Forelimb muscle (tissue), 1 donor: Measurements from ENCODE around the gene MAP4K1. TPM values are rescaled to one million over a fixed set of nuclear protein-coding genes. Genes with fewer than 3 reads are reported as not detected.
"Not testable (repeated sequence)": the region's sequence is repeated elsewhere in the genome, so short reads cannot be mapped to it uniquely, and the experiment has no call there.

ENCODE experiments used
- DNase-seq: peaks from one replicate; pipeline ENCODE4 v3.0.0-alpha.2; 2013; ENCODE audit warnings: low read depth
- polyA plus RNA-seq: library from polyadenylated mRNA; unstranded; fragments of 120-200 nt; gene quantifications from one replicate; pipeline ENCODE4 v1.2.1, GENCODE V29; 2013; ENCODE audit not compliant: insufficient read length

The MAP4K1 gene
- polyA plus RNA-seq, 1 donor, result 13.6 TPM

- DNase-seq, result no peak
Observed at GRCh38 chr19:38569368-38569983, 48.3 kb downstream of the MAP4K1 start.

GRCh38 chr19:38565691-38566105 lies 52.1 kb downstream of the MAP4K1 start:
- DNase-seq, result no peak

DNA sequence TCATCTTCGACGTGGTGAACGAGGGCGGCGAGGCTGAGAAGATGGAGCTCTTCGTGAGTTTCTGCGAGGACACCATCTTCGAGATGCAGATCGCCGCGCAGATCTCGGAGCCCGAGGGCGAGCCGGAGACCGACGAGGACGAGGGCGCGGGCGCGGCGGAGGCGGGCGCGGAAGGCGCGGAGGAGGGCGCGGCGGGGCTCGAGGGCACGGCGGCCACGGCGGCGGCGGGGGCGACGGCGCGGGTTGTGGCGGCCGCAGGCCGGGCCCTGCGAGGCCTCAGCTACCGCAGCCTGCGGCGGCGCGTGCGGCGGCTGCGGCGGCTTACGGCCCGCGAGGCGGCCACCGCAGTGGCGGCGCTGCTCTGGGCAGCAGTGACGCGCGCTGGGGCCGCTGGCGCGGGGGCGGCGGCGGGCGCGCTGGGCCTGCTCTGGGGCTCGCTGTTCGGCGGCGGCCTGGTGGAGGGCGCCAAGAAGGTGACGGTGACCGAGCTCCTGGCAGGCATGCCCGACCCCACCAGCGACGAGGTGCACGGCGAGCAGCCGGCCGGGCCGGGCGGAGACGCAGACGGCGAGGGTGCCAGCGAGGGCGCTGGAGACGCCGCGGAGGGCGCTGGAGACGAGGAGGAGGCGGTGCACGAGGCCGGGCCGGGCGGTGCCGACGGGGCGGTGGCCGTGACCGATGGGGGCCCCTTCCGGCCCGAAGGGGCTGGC lies 52.6 kb downstream of the MAP4K1 start:
- no peak for DNase-seq

- DNase-seq, result no peak
Observed at GRCh38 chr19:38563475-38563874, 54.3 kb downstream of the MAP4K1 start.

GRCh38 chr19:38562096-38562495 lies 55.7 kb downstream of the MAP4K1 start:
- no peak for DNase-seq

DNA sequence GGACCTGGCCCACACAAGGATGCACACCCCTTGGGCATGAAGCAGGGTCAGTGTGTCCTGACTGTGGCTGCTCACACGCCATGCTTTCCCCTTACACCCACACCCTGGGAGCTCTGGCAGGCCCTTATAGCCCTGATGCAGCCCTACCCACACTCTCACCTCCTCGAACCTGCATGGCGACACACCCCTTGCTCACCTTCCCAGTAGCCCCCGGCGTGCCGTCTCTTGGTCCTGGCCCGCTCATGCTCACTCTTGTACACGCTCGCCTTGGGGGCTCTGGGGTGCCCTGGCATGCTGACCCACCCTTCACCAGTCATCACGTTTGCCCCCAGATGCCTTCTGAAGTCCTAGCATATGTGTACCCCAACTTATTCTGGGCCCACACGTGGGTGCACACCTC lies 56.1 kb downstream of the MAP4K1 start:
- DNase-seq, result no peak

GRCh38 chr19:38561053-38561606 lies 56.6 kb downstream of the MAP4K1 start:
- DNase-seq, result no peak

DNA sequence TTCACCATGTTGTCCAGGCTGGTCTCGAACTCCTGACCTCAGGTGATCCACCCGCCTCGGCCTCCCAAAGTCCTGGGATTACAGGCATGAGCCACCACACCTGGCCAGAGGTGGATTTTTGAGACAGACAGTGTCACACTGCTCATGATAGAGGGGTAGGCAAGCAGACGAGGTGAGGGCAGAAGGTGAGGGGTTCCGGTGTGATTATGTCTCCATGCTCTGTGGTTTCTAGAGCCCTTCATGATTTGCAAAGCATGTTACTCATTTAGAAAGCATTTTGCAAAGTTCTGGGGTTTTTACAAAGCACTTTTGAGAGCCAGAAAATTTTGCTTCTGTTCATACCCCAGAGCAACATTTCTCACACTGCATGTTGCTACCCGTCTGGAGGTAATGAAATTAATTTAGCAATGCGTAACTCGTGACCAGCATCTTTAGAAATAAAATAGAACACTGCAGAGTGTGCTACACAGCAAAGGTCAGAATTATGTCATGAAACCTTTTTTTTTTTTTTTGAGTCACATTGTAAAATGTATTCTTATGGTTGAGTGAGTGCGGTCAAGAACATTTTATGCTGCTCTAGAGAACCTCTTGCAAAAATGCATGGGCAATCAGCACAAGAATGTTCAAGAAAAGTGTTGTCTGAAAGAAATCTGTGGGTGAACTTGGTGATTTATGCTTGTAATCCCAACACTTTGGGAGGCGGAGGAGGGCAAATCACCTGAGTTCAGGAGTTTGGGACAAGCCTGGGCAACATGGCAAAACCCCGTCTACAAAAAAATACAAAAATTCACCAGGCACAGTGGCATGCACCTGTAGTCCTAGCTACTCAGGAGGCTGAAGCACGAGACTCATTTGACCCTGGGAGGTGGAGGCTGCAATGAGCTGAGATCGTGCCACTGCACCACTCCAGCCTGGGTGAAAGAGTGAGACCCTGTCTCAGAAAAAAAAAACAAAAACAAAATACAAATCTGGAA lies 58.0 kb downstream of the MAP4K1 start:
- no peak for DNase-seq

DNA sequence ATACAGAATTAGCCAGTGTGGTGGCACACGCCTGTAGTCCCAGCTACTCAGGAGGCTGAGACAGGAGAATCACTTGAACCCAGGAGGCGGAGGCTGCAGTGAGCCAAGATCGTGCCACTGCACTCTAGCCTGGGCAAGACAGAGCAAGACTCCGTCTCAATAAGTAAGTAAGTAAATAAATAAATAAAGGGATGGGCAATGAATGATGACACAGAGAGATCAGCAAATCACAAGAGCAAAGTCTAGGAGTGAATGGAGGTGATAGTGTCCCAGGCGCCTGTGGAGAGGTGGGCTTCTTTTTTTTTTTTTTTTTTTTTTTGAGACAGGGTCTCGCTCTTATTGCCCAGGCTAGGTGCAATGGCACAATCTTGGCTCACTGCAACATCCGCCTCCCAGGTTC lies 58.8 kb downstream of the MAP4K1 start:
- not testable (repeated sequence) for DNase-seq

- no peak for DNase-seq
Observed at GRCh38 chr19:38557205-38557799, 60.5 kb downstream of the MAP4K1 start.

DNA sequence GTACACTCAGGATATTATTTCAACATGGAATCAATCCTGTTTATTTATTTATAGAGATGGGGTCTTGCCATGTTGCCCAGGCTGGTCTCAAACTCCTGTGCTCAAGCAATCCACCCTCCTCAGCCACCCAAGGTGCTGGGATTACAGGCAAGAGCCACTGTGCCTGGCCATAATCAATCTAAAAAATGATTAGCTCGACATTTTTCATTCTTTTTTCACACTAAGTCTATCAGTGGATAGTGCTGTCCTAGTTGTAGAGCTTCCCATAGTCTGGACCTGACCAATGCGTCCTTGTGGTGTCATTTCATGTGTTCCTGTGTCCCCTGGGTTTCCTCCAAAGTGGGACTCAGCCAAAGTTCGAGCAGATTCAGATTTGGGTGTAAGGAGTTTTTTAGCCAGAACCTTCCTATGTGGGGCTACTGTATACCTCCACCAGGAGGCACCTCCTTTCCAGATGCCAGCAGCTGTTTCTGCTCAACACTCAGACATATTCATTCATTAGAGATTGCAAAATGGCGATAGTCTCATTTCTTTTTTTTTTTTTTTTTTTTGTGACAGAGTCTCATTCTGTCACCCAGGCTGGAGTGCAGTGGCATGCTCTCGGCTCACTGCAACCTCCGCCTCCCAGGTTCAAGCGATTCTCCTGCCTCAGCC lies 61.1 kb downstream of the MAP4K1 start:
- DNase-seq, result no peak

- no peak for DNase-seq
Observed at GRCh38 chr19:38555200-38555599, 62.6 kb downstream of the MAP4K1 start.

- no peak for DNase-seq
Observed at GRCh38 chr19:38554676-38555141, 63.0 kb downstream of the MAP4K1 start.

GRCh38 chr19:38553239-38553638 lies 64.5 kb downstream of the MAP4K1 start:
- not testable (repeated sequence) for DNase-seq

GRCh38 chr19:38551450-38551813 lies 66.3 kb downstream of the MAP4K1 start:
- no peak for DNase-seq

- DNase-seq, result no peak
Observed at GRCh38 chr19:38550376-38550775, 67.4 kb downstream of the MAP4K1 start.

- no peak for DNase-seq
Observed at GRCh38 chr19:38549942-38550341, 67.8 kb downstream of the MAP4K1 start.

DNA sequence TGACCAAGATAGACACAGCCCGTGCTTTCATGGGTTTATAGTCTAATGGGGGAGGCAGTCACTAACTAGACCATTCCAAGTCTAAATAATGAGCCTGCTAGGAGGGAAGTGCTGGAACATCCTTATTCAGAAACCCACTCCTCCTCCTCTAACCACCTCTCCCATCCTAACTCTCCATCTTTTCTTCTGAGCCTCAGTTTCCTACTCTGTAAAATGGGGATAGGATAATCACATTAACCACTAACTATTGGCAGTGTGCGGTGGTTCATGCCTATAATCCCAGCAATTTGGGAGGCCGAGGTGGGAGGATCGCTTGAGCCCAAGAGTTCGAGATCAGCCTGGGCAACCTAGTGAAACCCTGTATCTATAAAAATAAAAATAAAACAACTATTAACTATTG lies 68.7 kb downstream of the MAP4K1 start:
- no peak for DNase-seq

- DNase-seq, result no peak
Observed at GRCh38 chr19:38547421-38547820, 70.3 kb downstream of the MAP4K1 start.

- no peak for DNase-seq
Observed at GRCh38 chr19:38545596-38545995, 72.2 kb downstream of the MAP4K1 start.
